SHP77 treated with DMSO at 0.1 percent for 48 hours (cell line): ENCODE data around the gene CADPS2.

Source experiments
- DNase-seq: peaks from one replicate; lab custom pipeline; 2025; lab: John Stamatoyannopoulos, UW

Gene CADPS2

GRCh38 chr7:122364761-122365280 is 521.4 kb downstream of the CADPS2 start:
- no peak for DNase-seq

GRCh38 chr7:122363144-122363543 is 523.1 kb downstream of the CADPS2 start:
- no peak for DNase-seq

GRCh38 chr7:122362473-122362872 is 523.8 kb downstream of the CADPS2 start:
- DNase-seq, result no peak

- DNase-seq, result no peak
Measured at GRCh38 chr7:122354656-122355055, 531.6 kb downstream of the CADPS2 start.

- DNase-seq, result no peak
Measured at GRCh38 chr7:122352454-122352853, 533.8 kb downstream of the CADPS2 start.

- no peak for DNase-seq
Measured at GRCh38 chr7:122350701-122351100, 535.6 kb downstream of the CADPS2 start.

- DNase-seq, result no peak
Measured at GRCh38 chr7:122344303-122344620, 542.0 kb downstream of the CADPS2 start.

GRCh38 chr7:122343601-122344302 is 542.5 kb downstream of the CADPS2 start:
- DNase-seq, result no peak

- no peak for DNase-seq
Measured at GRCh38 chr7:122340427-122340826, 545.8 kb downstream of the CADPS2 start.

GRCh38 chr7:122339145-122339904 is 546.9 kb downstream of the CADPS2 start:
- no peak for DNase-seq

- DNase-seq, result no peak
Measured at GRCh38 chr7:122337011-122337410, 549.2 kb downstream of the CADPS2 start.

GRCh38 chr7:122329145-122329802 is 557.0 kb downstream of the CADPS2 start:
- no peak for DNase-seq

- DNase-seq, result no peak
Measured at GRCh38 chr7:122327969-122328368, 558.3 kb downstream of the CADPS2 start.

- DNase-seq, result no peak
Measured at GRCh38 chr7:122316467-122317388, 569.5 kb downstream of the CADPS2 start.

- DNase-seq, result no peak
Measured at GRCh38 chr7:122315507-122316466, 570.5 kb downstream of the CADPS2 start.

- no peak for DNase-seq
Measured at GRCh38 chr7:122314284-122314683, 572.0 kb downstream of the CADPS2 start.

- no peak for DNase-seq
Measured at GRCh38 chr7:122312789-122313188, 573.5 kb downstream of the CADPS2 start.

GRCh38 chr7:122311734-122312450 is 574.4 kb downstream of the CADPS2 start:
- no peak for DNase-seq

GRCh38 chr7:122311050-122311700 is 575.1 kb downstream of the CADPS2 start:
- DNase-seq, result no peak
